Measurements from ENCODE around the gene PKD2. TPM values are rescaled to one million over a fixed set of nuclear protein-coding genes. Genes with fewer than 3 reads are reported as not detected.

PKD2 gene
- 10 to 100 TPM in 11 of 12 donors, not detected in 1; 18.7 to 42.9 (median 32.1) TPM for polyA plus RNA-seq (ENCODE audit: insufficient read length in 12 of 12)
- long read RNA-seq, donor 1, full-length matches to known transcripts, result 1 of 1 reads
- long read RNA-seq, donor 1, partial matches to known transcripts, result 0 of 1 reads
- long read RNA-seq, donor 1, other reads (novel, unspliced or antisense), result 0 of 1 reads
- long read RNA-seq, donor 2, full-length matches to known transcripts, result 1 of 1 reads
- long read RNA-seq, donor 2, partial matches to known transcripts, result 0 of 1 reads
- long read RNA-seq, donor 2, other reads (novel, unspliced or antisense), result 0 of 1 reads
- long read RNA-seq, donor 3, full-length matches to known transcripts, result 2 of 2 reads
- long read RNA-seq, donor 3, partial matches to known transcripts, result 0 of 2 reads
- long read RNA-seq, donor 3, other reads (novel, unspliced or antisense), result 0 of 2 reads
- long read RNA-seq, donor 4, full-length matches to known transcripts, result 2 of 2 reads
- long read RNA-seq, donor 4, partial matches to known transcripts, result 0 of 2 reads
- long read RNA-seq, donor 4, other reads (novel, unspliced or antisense), result 0 of 2 reads
- long read RNA-seq, donor 5, full-length matches to known transcripts, result 1 of 1 reads
- long read RNA-seq, donor 5, partial matches to known transcripts, result 0 of 1 reads
- long read RNA-seq, donor 5, other reads (novel, unspliced or antisense), result 0 of 1 reads
- long read RNA-seq, donor 6, result 0 reads
- long read RNA-seq, donor 7, result 0 reads
- long read RNA-seq, donor 8, full-length matches to known transcripts, result 4 of 4 reads
- long read RNA-seq, donor 8, partial matches to known transcripts, result 0 of 4 reads
- long read RNA-seq, donor 8, other reads (novel, unspliced or antisense), result 0 of 4 reads
- long read RNA-seq, donor 9, partial matches to known transcripts, result 0 of 1 reads
- long read RNA-seq, donor 9, other reads (novel, unspliced or antisense), result 0 of 1 reads
- long read RNA-seq, donor 10, full-length matches to known transcripts, result 2 of 2 reads
- long read RNA-seq, donor 10, partial matches to known transcripts, result 0 of 2 reads
- long read RNA-seq, donor 10, other reads (novel, unspliced or antisense), result 0 of 2 reads
- long read RNA-seq, donor 11, full-length matches to known transcripts, result 1 of 12 reads
- long read RNA-seq, donor 11, partial matches to known transcripts, result 11 of 12 reads
- long read RNA-seq, donor 11, other reads (novel, unspliced or antisense), result 0 of 12 reads

DNA sequence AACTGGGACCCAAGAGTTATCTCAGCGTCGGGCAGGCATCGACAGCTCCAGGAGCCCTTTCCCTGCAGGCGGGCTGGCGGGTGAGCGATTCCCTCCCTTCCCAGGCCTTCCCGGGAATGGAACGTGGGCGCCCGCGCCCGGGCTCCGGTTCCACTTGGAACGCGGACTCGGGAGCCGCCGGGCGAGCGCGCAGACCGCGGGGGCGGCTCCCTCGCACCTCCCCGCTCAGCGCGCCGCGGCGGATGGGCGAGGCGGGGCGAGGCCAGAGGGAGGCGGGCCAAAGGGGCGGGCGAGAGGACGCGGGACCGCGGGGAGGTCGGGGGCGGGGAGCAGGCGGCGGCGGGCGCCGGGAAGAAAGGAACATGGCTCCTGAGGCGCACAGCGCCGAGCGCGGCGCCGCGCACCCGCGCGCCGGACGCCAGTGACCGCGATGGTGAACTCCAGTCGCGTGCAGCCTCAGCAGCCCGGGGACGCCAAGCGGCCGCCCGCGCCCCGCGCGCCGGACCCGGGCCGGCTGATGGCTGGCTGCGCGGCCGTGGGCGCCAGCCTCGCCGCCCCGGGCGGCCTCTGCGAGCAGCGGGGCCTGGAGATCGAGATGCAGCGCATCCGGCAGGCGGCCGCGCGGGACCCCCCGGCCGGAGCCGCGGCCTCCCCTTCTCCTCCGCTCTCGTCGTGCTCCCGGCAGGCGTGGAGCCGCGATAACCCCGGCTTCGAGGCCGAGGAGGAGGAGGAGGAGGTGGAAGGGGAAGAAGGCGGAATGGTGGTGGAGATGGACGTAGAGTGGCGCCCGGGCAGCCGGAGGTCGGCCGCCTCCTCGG is at the start of gene PKD2:
Gene PKD2 (plus strand): TSS at position 332 of the 818 bp plus-strand sequence. CDS start 99 bp downstream, at position 431.
- peak; percentile 83 for DNase-seq

DNA sequence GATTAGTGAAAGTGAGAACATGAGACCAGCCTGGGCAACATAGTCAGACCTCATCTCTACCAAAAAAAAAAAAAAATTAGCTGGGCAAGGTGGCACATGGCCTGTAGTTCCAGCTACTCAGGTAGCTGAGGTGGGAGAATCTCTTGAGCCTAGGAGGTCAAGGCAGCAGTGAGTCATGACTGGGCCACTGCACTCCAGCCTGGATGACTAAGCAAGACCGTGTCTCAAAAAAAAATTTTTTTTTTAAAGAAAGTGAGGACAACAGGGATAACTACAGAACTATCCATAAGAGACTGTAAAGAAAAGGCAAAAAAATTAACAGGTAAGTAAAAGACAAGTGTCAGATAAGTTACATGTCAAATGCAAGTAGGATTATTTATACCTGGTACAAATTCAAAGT is 45.4 kb upstream of the PKD2 start:
- DNase-seq, result no peak

DNA sequence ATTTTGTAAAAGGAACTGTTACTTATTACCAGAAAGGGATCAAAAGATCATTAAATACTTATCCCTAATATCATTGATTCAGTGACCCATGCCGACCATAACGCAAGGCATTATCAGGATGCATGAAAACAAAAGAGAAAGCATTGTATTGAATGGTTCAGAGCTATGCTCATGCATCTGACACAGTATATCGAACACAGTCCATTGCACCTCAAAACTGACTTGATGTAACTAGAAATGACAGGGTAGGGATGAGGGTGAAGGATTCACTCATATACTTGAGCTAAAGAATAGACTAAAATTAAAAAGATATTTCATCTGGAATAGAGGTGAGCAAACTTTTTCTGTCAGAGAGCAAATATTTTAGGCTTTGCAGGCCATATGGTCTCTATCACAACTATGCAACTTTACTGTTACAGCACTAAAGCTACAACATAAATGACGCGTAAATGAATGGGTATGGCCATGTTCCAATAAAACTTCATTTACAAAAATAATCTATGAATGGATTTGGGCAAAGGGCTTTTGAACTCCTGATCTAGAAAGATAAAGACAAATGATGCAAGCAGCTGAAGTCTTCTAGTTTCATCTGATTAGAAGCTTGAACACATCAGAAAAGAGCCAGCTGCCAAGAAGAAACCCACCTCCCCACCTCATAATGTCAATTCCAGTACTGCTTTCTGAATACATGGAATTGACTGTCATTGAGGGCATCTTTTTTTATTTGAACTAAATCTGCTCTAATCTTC is 44.9 kb upstream of the PKD2 start:
- DNase-seq, result no peak

DNA sequence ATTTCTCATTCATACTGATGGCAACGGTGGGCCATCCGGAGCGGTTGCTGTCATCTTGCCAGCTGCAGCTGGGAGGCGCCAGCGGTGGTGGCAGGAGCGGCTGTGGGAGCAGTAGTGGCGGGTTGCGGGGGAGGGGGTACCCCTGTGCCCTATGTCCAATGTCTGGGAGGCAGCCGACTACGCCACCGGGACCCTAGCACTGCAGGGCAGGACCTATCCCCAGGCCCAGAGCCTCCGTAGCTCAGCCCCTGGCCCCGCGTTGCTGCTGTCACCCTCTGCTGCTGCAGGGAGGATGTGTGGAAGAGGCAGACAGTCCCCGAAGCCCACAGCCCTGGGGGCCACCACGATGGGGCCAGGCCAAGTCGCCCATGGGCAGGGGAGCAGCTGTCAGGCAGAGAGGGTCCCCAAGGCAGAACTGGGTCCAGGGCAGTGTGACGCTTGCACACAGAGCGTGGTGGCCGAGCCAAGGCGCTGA is 41.9 kb upstream of the PKD2 start:
- DNase-seq, result no peak

DNA sequence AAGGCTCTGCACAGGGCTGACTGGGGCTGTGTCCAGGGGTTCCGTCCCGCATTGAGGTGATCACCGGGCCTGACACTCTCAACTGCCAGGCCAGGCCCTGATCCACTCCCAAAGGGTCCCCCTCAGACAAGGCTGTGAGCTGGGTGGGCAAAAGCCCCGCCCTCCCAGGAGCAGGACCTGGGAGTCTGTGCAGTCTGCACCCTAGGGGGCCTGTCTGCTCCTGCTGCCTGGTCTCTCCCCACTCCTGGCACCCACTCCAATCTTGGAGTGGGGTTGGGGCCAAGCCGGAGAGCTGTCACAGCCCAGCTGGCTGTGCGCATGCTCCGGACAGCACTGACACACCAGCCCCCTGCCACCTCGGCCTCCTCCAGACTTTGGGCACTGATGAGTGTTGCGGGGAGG is 41.3 kb upstream of the PKD2 start:
- no peak for DNase-seq

DNA sequence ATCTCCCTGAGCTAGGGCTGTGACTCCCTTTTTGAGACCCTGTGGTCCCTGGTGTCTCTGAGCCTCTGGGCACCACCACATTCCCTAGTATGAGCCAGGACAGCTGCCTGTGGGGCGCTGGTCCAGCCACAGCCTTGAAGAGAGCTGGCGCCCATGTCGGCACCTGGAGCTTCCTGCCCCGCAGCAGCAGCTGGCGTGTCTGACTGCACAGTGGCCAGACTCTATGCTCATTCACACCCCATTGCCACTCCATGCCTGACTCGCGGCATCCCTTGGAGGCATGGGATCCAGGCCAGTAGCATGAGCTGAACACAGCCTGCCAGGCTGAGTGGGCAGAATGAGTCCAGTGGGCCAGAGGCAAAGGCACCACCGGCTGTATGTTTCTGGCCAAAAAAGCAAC is 40.2 kb upstream of the PKD2 start:
- DNase-seq, result no peak

DNA sequence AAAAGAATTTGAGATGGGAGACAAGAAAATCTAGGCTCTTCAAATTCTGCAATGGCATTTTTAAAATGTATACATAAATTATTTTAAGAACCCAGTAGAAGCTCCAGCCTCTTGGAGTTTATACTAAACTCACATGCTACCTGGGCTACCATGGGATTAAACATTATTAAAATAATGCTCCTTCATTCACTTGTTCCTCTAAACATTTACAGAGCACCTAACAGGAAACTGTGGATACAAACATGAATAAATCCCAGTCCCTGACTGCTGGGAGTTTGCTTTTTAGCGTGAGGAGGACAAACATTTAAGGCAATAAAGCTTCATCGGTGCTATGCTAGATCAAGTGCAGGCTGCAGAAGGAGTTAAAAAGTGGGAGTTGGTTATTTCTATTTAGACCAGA is 37.3 kb upstream of the PKD2 start:
- no peak for DNase-seq

DNA sequence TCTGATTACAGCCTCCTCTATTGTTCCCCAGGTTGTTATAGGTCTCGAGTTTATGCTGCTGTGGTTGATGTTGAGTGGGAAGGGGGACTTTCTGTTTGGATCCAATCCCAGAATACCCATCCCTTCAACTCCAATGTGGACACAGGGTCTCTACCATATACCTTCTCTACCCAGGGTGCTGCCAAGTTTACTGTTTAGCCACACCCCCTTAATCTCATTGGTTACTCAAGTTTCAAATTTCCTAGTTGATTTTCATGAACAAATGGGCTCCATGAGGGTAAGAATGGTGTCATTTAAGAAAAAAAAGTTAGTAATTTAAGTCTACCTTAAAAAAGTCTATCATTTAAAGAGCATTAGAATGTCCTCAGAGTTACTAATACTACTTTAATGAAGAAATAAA is 35.6 kb upstream of the PKD2 start:
- DNase-seq, result no peak

DNA sequence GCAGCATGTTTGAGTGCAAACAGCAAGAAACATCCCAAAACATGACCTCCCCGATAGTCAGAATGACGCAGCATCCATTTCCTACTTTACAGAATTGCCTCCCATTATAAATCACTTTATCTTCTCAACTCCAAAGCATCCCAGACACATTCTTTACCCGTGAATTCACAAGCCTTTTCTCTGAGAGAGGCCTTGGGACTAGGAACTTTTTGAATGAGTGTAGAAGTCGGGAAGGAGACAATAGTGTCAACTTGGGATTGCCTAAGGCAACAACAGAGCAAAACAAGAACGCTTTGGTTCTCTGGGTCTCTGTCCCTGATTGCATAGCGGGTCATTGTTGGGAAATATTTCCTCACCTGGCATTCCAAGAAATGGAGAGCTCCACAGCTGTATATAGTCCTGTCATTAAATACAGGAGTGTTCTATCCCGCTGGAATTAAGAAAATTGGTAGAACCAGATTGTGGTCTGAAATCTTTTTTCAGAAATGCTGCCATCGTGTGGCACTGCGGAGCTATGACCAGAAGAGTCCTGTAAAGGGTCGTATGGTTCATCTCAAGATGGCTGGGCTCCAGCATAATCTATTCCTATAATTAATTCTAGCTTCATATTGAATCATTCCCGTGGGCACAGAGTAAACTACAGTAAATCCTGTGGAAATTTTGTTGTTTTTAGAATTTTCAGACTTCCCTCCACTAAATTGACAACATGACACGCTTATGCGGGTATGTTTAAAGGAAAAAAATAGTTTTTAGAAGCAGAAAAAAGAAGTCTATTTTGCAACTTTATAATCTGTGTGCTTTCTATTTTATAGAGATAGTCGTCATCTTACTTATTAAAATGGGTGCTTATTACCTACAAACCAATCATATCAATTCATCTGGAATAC is 33.9 kb upstream of the PKD2 start:
- peak; percentile 46 for DNase-seq

DNA sequence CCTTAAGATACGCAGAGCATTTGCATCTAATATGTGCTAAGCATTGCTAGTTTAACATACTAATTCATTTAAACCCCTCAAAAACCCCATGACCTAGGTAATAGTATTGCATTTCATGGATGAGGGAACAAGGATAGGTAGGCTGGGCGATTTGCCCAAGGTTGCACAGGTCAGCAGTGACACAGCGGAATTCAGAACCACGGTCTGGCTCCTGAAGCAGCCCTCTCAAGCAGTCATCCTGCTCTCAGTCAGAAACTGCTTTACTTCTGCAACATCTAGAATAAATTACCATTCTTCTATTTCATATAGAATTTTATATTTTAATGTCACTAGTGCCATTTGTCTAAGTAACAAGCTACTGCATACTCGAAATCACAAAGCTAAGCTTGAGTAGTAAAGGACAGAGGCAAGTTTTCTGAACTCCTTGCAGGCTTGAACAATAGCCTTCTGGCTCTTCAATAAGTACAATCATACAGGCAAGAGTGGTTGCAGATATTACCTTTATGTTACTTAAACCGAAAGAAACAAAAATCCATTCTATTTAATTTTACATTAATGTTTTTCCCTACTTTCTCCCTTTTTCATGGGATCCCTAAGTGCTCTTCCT is 32.5 kb upstream of the PKD2 start:
- DNase-seq, result no peak

DNA sequence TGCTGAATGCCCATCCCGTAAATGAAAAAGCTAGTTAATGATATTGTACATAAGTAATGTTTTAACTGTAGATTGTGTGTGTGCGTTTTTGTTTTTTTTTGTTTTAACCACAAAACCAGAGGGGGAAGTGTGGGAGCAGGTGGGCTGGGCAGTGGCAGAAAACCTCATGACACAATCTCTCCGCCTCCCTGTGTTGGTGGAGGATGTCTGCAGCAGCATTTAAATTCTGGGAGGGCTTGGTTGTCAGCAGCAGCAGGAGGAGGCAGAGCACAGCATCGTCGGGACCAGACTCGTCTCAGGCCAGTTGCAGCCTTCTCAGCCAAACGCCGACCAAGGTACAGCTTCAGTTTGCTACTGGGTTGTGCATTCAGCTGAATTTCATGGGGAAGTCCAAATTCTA is 32.0 kb upstream of the PKD2 start, which contains the start of gene SPP1:
Gene SPP1 (plus strand): TSS at position 249 of the 400 bp plus-strand sequence. CDS start 1,182 bp downstream, outside the sequence.
- peak; percentile 9 for DNase-seq

DNA sequence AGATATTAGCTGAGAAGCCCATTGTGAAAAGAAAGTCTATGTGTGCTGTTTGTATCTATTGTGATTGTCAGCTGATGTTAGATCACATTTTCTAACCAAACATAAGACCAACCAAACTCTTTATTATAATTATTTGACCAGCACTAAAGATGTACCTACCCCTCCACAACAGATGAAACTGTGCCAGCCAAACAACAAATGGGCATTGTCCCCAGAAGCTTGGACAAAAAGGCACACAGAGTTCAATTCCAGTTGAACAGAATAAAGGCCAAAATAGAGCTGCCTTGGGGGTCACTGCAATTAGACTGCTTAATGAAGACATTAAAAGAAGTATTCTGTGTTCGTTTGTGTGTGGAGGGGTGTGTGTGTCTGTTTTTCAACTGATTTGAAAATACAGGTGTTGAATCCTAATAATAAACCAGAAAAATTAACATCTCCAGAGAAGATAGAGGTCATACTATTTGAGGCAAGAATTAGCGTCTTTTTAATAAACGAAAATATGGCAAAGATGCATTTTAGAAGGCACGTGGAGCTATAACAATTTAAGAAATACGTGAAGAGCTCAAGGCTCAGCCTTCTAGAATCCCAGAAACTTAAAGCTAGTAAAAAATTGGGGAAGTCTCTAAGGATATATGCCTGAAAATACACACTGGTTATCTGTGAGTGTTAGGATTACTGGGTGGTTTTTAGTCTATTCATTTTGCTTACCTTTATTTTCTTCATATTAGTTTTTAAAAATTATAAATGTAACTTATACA is 29.7 kb upstream of the PKD2 start:
- no peak for DNase-seq

DNA sequence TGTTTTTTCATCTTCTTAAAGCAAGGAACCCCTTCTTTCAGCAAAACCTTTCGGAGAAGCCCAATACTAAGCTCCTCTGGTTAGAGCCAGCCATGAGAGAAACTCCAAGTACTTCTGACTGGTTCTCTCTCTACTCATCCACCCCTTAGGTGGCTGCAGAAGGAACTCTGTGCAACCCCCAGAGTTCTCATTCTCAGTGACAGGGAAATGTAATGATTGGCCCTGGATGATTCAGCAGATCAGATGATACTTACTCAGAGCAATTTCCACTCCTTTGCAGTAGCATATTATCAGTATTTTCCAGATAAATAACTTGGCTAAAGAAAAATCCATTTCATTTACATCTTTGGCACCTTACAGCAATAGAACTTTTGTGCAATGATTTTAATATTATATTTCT is 28.8 kb upstream of the PKD2 start:
- DNase-seq, result no peak

DNA sequence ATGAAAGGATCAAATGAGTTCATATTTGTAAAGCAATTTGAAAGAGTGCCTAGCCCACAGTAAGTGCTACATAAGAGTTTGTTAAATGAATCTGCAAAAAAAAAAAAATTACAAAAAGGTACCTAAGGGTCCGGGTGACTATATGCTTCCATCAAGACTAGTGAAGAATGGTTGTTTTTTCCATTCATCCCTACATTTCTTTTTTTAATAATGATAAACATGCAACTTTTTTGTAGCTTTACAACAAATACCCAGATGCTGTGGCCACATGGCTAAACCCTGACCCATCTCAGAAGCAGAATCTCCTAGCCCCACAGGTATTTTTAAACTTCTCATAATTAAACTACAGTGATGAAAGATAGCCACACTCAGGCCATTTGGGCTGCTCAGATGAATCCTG is 27.6 kb upstream of the PKD2 start:
- DNase-seq, result no peak

DNA sequence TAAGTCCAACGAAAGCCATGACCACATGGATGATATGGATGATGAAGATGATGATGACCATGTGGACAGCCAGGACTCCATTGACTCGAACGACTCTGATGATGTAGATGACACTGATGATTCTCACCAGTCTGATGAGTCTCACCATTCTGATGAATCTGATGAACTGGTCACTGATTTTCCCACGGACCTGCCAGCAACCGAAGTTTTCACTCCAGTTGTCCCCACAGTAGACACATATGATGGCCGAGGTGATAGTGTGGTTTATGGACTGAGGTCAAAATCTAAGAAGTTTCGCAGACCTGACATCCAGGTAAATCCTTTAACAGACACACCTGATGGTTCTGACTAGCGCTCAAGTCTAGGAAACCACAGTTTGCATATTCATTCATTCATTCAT is 25.9 kb upstream of the PKD2 start:
- DNase-seq, result no peak

DNA sequence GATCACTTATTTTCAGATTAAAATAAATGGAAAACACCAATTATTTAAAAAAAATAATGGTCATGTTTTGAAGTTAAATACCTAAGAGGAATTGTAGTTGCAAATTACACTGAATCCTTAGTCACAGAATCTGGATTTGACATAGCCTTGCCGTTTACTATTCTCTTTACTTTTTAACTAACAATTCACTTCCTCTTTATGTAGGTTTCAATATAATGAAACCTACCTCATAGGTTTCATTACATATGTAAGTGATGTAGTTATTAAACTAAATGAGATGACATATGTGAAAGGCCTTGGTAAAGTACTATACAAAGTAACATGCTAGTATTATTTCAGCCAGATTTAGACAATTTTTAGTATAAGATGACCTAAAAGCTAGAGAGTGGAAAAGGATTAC is 25.4 kb upstream of the PKD2 start:
- no peak for DNase-seq

DNA sequence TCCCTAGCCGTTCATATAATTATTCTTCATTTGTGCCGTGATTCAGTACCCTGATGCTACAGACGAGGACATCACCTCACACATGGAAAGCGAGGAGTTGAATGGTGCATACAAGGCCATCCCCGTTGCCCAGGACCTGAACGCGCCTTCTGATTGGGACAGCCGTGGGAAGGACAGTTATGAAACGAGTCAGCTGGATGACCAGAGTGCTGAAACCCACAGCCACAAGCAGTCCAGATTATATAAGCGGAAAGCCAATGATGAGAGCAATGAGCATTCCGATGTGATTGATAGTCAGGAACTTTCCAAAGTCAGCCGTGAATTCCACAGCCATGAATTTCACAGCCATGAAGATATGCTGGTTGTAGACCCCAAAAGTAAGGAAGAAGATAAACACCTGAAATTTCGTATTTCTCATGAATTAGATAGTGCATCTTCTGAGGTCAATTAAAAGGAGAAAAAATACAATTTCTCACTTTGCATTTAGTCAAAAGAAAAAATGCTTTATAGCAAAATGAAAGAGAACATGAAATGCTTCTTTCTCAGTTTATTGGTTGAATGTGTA is 24.9 kb upstream of the PKD2 start:
- DNase-seq, result no peak

DNA sequence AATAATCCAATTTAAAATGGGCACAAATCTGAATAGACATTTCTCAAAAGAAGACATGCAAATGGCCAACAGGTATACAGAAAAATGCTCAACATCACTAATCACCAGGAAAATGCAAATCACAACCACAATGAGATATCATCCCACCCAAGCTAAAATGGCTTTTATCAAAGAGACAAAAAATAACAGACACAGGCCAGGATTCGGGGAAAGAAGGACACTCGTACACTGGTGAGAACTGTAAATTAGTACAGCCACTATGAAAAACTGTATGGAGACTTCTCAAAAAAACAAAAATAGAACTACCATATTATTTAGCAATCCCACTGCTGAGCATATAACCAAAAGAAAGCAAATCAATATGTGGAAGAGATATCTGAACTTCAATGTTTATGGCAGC is 23.4 kb upstream of the PKD2 start:
- DNase-seq, result no peak

Data from muscle of arm (tissue), 14 donors.